HG03045 (cell line): ENCODE results near the gene CINP.

Experiments used
- ATAC-seq: cut with Tn5 transposase; IDR thresholded peaks from one replicate; pipeline ENCODE4 v1.9.1; 2021; ENCODE audit warnings: mild to moderate bottlenecking, moderate library complexity; ENCODE audit not compliant: unreplicated experiment

Gene CINP

DNA sequence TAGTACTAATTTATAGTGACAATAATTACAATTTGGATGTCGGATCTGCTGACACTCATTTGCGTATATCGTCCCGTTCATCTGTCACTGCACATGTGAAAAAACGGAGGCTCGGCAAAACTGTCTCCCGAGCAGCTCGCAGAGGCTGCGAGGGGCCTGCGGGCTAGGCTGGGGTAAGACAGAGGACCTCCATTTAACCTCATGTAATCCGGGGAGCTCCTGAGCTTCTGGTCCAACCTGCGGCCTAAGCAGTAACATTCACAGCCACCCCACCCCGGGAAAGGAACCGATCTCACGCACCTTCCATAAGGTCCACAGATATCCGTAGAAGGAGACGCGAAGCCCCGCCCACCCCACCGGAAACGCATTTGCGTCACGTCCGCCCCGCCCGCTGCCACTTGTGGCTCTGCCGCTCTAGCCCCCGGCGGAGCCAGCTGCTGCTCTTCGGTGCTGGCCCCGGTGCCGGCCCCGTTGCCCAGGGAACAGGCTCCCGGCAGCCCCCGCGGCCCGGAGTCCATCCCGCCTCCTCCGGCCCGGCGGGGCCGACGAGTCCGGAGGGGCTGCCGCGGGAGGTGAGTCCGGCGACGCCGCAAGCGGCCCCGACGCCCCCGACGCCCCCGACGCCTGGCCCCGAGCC lies at the start of gene CINP, which contains the start of gene TECPR2:
Gene CINP (minus strand): TSS at position 346 of the 637 bp plus-strand sequence. CDS start 39 bp downstream, at position 307.
Gene TECPR2 (plus strand): TSS at position 397 of the 637 bp plus-strand sequence. CDS start 13,781 bp downstream, outside the sequence.
- ATAC-seq: peak; percentile 93

DNA sequence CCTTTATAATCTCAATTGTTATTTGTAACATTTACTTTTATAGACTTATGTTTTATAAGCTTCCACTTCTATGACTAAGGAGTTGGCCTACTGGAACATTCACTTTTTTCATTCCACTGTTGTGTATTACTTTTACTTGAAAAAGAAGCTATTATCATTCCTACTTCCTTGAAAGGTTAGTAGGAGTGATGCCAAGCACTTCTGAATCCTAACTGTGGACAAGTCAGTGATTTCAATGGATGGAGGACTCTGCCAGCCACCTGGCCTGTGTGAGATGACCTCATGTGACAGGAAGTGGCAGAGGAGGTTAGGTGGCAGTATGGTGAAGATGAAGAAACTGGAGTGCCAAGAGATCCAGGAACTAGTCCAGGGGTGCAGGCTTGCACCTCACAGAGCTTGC lies 46.0 kb upstream of the CINP start:
- no peak for ATAC-seq

DNA sequence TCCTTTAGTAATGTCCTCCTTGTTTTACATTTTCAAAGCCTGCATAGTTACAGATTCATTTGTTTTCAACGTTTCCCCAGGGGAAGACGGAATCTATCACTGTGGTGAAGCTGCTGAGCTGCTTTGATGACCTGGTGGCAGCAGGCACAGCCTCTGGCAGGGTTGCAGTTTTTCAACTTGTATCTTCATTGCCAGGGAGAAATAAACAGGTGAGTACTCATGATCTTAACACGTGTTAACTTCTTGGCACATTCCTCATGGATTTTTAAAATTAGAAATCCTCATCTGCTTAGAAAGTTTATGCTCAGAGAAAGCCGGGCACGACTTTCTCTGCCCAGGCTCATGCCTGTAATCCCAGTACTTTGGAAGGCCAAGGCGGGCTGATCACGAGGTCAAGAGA lies 44.6 kb upstream of the CINP start:
- ATAC-seq: no peak

DNA sequence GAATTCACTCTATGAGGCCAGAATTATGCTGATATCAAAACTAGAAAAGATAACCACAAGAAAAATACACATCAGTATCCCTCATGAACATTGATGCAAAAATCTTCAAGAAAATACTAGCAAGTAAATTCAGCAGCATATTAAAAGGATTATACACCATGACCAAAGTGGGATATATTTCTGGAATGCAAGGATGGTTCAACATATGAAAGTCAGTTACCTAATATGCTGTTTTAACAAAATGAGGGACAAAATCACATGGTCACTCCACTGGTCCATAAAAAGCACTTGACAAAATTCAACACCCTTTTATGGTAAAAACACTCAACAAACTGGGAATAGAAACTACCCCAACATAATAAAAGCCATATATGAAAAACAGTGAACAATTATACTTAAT lies 40.3 kb upstream of the CINP start:
- ATAC-seq: no peak

DNA sequence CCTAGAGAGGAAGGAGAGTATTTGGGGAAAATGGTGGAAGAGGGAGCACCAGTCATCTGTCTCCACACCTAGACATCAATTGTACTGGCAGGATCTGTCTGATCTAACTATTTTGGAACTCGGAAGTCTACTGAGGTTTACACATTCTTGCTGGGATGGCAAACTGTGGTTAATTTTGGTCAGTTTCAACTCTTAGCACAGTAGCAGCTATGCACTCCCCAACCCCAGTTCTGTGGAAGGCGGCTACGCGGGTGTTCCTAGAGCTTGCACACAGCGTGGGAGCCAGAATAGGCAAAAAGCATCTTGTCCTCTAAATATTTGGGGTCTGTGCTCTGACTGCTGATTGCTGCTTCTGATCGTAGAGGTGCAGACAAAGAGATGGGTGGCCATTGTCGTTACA lies 33.8 kb upstream of the CINP start:
- no peak for ATAC-seq

DNA sequence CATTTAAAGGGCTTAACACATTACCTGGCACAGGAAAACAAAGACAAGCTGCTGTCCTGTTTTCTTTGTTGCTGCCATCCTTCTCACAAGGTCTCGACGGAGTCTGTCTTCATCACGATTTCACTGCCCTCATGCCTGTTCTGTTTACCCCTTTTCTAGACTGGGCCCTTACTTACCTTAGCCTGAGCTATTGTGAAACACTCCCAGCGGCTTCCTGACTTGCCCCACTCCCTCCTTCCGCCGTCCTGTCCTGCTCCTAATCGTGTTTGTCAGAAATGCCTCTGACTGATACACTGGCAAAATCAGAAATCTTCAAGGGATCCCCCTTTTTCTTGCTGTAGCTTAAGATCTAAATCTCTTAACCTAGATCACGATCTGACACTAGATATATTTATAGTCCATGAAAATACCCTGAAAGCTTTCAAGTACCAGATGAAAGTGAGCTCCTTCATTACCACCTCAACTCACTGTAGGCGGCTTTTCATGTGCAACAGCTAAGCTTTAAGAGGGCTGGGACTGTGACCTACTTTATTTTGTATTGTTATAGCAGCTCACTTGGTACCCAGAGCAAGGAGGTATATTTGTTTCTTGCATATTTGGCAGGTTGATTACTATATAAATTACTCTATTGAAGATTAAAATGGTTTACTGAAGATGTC lies 32.2 kb upstream of the CINP start:
- no peak for ATAC-seq

DNA sequence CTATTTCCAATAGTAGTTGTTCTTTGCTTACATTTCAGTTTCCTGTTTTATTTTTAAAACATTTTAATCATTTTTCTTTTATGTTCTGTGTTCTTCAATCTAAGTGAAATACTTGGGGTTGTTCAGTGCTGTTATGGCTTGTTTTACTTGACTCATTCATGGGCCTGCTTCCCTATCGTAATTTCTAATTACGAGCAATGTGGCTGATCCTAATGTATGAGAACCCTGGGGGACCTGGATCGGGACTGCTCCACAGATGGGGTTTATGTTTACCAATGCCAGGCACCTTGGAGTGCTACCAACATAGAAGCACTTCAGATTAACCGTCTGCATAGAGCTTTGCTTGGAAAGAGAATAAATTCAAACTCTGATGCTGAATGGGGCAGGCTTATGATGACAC lies 29.8 kb upstream of the CINP start:
- ATAC-seq: no peak

DNA sequence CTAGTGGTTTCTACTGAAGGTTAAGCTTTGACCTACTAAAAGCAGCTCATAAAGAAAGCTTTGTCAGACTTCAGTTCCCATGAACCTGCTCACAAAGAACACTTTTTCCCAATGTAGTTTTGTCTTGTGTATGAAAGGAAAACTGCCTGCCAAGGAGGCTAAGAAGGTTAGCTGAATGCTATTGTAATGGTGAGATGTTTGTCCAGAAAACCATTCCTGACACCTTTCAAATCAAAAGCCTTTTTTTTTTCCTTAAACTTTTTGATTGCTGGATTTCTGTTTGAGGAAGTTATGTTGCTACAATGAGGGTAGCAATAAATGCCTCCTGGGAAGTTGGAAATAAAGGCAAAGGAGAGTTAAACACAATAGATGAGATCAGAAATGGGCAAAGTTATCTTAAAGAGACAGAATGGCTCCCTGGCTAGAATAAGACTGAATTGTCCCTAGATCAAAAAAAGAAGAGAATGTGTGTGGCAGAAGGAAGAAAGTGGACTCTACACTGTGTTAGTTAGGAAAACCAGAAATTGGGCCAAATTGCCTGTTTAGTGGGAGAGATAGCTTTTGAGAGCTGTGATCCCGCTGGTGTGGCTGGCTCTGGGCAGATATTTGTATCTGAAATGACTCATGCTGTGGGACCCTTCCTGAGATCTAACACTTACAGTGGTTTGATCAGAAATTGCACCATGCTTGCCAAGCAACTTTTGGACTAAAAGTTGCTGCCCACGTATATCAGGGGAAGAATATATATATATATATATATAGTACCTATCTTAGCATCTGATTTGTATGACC lies 27.6 kb upstream of the CINP start:
- no peak for ATAC-seq

DNA sequence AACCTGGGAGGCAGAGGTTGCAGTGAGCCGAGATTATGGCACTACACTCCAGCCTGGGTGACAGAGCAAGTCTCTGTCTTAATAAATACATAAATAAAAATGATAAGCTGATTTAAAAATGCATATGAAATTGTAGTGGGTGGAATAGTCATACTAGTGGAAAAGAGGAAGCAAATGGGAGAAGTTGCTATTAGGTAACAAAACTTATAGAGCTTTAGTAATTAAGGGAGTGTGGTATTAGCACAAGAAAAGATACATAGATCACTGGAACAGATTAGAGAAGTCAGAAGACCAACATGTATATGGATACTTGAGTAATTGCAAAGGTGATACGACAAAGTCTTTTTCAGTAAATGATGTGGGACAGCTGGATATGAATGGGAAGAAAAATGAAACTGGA lies 26.6 kb upstream of the CINP start:
- no peak for ATAC-seq

DNA sequence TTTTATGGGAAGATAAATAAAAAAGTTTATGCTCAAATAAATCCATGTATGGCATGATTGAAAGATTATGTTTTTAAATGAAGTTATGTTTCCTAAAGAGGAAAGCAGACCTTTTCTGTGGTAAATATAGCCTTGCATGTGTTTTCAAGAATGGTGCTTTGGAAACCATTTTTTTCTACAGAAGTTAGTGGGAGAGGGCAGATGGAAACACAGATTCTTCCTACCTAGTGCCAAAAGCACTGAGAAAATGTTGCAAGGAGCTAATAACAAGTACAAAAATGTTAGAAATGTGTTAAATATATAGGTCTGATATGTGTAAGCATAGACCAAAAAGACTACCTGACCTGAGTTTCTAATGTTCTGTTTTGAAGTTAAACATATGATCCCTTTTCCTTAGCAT lies 24.4 kb upstream of the CINP start:
- ATAC-seq: no peak

DNA sequence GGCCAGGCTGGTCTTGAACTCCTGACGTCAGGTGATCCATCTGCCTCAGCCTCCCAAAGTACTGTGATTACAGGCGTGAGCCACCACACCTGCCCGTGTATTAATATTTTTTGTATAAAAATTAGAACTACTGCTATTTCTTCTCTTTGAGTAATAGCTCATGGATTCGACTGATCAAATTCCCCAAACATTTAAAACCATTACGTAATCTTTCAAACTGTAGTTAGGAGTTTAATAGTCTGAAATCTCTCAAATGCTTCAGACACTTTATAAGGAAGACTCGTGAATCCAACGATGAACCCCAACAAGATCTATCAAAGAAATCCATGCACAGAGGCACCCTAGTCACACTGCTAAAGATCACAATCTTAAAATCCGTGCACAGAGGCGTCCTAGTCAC lies 16.1 kb upstream of the CINP start:
- ATAC-seq: no peak

DNA sequence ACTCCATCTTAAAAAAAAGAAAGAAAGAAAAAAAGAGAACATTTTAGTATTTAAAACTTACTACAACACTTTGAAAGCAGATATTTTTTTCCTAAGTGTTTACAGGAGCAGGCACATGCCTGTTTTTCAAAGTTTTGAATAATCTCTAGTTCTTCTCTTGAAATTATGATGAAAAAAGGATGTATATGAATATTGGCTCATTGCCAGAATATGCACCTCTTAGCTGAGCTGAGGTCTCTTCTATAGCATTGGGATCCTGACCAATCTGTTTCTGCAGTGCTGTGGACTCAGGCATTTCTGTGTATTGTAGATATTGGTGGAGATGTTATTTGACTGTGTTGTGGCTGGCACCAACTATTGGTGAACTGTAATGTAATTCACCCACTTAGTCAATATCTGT lies 15.0 kb upstream of the CINP start:
- ATAC-seq: no peak

DNA sequence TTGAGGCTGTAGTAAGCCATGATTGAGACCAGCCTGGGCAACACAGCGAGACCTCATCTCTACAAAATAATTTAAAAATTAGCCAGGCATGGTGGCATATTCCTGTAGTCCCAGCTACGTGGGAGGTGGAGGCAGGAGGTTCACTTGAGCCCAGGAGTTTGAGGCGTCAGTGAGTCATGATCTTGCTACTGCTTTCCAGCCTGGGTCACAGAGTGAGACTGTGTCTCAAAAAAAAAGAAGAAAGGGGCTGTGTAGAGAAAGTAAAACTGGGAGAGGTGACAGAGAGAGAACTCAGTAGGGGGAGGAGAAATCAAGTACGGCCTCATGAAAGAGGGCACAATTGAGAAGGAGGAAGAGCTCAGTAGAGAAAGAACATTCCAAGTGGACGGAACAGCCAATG lies 12.4 kb upstream of the CINP start:
- no peak for ATAC-seq

DNA sequence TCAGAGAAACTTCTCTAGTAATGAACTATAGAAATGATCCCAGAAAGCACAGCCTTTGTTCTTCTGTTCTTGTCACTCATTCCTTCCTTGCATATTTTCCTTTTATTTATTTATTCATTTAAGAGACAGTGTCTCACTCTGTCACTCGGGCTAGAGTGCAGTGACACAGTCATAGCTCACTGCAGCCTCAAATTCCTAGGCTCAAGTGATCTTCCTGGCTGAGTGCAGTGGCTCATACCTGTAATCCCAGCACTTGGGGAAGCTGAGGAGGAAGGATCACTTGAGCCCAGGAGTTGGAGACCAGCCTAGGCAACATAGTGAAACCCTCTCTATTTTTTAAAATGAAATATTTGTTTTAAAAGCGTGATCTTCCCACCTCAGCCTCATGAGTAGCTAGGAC lies 11.6 kb upstream of the CINP start:
- ATAC-seq: no peak

DNA sequence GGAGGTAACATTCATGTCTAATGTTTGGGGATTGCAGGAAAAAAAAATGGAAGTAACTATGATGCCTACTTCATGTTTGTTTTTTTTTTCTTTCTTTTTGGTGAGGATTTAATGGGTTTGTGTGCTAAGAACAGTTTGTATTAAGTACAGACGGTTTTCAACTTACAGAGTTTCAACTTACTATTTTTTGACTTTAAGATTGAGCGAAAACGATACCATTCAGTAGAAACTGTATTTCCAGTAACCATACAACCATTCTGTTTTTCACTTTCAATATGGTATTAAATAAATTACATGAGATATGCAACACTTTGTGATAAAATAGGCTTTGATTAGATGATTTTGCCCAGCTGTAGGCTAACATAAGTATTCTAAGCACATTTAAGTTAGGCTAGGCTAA lies 10.4 kb upstream of the CINP start:
- ATAC-seq: no peak

DNA sequence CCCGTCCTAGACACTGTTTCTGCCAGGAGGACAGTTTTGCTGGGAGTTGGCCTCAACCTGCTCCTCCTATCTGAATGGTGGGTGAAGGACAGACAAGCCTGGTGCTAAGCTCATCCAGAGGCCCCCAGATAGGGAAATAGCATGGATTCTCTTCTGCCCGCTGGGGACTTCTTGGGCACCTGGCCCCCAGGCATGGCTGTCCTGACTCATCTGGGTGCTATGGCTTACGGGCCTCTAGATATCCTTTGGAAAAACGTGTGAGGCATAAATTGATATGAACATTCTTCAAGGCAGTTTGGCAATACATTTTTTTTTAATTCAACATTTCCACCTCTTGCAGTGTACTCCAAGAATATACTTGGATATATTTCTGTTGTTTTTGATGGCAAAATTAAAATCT lies 8.7 kb upstream of the CINP start:
- ATAC-seq: no peak

DNA sequence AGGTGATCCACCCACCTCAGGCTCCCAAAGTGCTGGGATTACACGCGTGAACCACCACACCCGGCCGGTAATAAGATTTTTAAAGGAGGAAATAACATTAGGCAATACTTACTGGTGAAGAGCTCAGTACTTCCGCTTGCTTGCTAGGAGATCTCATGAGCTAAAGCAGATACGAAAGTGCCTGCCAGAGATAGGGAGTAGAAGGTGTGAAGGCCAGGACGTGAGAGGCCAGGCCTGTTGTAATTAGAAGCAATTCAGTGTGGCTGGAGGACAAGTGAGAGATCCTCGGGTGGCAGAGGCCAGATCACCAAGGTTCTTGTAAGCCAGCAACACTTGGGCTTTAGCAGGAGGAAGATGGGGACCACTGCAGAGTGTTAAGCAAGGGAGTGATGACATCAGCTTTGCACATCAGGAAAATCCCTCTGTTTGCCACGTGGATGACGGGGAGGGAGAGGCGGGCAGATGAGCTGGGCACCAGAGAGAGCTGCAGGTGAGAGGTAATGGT lies 7.7 kb upstream of the CINP start:
- ATAC-seq: no peak

DNA sequence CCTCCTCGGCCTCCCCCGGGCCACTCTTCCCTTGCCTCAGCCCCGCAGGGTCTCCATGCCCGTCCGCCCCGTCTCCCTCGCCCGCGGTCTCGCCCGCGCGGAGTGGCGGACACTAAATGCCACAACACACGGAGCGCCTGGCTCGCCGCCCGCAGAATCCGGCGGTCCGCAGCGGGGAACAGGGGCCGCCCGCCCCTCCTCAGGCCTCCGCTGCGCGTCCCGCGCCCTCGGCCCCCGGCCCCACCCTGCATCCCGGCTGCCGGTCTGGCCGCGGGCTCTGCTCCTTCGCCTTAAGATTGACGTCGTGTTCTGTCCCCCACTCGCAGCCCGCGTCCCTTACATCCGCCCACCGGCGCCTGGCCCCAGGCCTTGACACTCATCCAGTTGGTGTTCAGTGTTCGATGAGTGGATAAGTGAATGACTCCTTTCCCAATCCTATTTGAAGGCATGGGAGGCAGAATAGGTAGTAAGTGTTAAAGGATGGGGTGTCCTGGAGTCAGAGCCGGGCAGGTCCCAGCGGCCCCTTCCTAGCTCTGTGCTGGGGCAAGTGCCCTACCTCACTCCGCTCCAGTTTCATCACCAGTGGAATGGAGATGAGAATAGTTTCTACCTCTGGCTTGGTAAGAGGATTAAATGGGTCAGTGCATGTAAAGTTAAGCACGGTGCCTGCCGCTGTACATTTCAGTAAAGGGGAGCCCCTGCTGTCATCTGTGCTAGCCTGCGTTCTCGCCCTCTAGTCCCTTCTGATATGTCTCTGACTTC lies 673 bp upstream of the CINP start:
- peak; percentile 23 for ATAC-seq

DNA sequence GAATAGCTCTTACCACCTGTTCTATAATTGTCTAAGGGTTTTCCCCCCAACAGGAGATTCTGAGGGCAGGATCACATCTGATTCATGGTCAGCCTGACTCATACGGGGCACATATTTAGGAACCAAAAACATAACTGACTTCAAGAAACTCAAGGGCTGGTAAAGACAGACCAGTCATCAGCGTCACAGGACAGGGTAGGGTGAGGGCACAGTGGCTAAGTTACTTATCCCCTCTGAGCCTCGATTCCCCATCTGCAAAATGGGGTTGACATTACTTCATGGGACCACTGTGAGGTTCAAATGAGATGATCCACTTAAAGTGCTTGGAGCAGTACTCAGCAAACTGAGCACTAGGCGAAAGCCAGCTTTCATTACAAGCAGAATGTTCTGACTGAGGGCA lies 606 bp downstream of the CINP start:
- no peak for ATAC-seq

DNA sequence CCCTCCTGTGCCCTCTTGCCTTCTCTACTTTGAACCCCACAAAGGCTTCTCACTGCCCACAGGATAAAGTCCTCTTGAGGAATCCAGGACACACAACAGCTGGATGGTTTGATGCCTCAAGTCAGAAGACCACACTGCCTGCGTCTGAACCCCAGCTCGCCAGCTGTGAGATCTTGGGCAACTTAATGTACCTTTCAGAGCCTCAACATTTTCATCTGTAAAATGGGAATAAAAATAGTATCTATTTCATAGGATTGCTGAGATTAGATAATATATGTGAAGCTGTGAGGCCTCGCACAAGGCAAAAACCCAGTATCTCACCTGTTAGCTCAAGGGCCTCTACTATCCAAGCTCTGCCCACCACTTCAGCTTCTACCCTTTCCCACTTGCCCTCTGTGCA lies 2.3 kb downstream of the CINP start:
- no peak for ATAC-seq

DNA sequence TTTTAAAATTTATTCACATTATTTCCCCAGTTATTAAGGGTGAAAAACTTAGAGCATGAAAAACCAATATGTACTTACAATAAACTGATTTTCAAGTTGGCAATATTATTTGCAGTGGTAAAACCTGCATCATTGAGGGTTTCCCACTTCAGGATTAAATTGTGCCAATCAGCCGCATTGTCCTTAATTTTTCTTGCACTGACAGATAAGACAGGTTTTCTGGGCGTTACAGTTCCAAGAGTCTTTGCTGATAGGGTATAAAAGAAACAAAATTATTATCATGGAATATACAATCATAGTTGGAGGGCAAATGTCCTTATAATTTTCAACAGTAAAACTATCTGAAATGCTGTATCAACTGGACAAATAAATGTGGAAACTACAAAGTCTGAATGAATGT lies 3.3 kb downstream of the CINP start:
- ATAC-seq: no peak
